ENCODE measurements around the gene GABRA4. TPM values are rescaled to one million over a fixed set of nuclear protein-coding genes. Genes with fewer than 3 reads are reported as not detected.

The GABRA4 gene
- total RNA-seq, 3 donors from 2014 or later: not detected

DNA sequence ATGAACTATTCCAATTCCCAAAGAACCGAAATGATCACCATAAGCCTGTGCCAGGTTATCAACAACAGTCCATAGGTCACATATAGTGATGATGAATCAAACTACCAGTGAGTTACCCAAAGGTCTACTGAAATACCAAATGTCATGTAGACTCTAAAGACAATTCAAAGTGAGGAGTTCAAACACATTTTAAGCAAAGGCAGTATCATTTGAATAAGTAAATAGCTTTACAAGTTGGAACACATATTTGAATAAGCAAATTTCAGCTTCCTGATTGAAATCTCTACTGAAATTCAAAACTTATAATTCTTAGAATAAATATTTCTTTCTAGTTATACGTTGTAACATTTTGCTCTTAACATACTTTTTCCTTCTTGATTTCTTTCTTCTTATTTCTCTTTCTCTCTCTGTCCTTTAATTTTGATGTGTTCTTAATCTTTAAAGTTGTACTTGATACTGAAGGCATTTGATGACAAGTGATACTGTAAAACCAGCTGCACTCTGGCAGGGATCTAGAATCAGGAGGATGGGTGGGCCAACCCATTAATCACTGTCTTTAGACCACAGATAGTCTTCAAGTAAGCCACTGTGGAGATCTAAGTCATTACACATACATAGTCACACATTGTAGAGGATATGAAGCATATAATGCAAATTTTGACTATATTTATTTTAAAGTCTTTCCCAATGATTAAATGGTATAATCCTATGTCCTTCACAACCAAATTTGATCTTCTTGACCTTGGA is 34.5 kb downstream of the GABRA4 start:
- H3K9me3 Mint-ChIP-seq: no peaks in the 10 kb centered on the region
- DNase-seq (no peak), ATAC-seq (no peak)
- H3K4me3 Mint-ChIP-seq: no peak overlapping the region
- H3K4me1 Mint-ChIP-seq (ENCODE audit: low read depth): no peaks in the 10 kb centered on the region
- no peaks in the 10 kb centered on the region for H3K36me3 Mint-ChIP-seq (ENCODE audit: insufficient read depth)
- H3K27me3 Mint-ChIP-seq (ENCODE audit: low read depth): peaks cover 4% of the 10 kb centered on the region

DNA sequence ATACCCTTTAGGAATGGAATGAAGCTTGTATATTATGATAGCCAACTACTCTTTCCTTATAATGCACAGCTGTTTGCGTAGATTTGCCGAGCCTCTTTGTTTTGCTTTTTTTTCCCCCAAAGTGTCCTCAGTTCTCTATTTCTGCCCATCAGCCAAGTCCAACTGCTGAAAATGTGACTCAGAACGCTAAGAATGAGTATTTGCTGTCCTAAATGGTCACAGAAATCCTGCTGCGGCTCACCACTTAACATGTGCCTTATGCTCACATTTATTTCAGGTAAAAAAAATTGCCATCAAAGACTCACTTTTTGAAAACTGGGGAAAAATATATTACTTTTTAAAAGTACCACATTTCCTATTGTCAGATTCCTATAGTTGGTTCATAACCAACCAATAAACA is 36.9 kb downstream of the GABRA4 start:
- Mint-ChIP-seq H3K9me3 (no peaks in the 10 kb centered on the region), H3K4me1 (ENCODE audit: low read depth) (no peaks in the 10 kb centered on the region), H3K36me3 (ENCODE audit: insufficient read depth) (no peaks in the 10 kb centered on the region)

DNA sequence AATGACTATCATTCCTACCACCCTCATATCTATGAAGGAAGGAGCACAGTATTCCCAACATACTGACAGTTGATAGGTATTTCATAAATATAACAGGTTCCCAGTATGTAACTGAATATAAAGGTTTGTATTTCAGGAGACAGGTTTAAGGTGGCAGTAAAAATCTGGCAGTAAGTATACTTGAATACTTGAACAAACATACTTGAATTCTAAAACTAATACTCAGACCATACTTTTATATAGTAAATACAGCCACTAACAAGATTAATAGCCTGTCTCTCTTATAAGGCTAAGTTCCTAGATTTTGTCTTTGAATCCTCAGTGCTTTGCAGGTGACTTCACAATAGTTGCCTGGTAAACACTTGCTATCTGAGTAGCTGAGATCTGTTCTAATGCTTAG is 37.8 kb downstream of the GABRA4 start:
- no peaks in the 10 kb centered on the region for H3K4me1 Mint-ChIP-seq (ENCODE audit: low read depth)
- DNase-seq (no peak), ATAC-seq (no peak)
- H3K9me3 Mint-ChIP-seq: no peaks in the 10 kb centered on the region
- no peak overlapping the region for H3K4me3 Mint-ChIP-seq
- H3K27me3 Mint-ChIP-seq (ENCODE audit: low read depth): no peaks in the 10 kb centered on the region
- H3K36me3 Mint-ChIP-seq (ENCODE audit: insufficient read depth): no peaks in the 10 kb centered on the region

More for the DNA sequence above, 36.9 kb downstream of the GABRA4 start:
- Mint-ChIP-seq H3K27me3 (ENCODE audit: low read depth) (peaks cover 2% of the 10 kb centered on the region), H3K4me3 (no peak overlapping the region)
- ATAC-seq (no peak), DNase-seq (no peak)

DNA sequence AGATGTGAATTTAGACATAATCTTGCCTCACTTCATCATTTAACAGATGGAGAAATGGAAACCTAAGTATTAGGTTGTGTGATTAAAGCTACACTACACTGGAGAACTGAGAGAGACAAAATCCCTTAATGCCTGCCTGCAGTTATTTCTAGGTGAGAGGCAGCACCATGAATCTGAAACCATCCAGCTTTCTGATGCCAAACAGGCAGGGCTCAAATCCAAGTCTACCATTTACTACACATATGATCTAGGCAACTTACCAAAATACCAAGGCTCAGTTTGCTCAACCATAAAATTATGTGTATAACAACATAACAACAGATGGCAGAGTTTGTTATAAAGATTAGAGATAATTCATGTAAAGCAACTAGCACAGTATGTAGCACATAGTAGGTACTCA is 38.7 kb downstream of the GABRA4 start:
- Mint-ChIP-seq H3K27me3 (ENCODE audit: low read depth) (no peaks in the 10 kb centered on the region), H3K36me3 (ENCODE audit: insufficient read depth) (no peaks in the 10 kb centered on the region), H3K4me1 (ENCODE audit: low read depth) (no peaks in the 10 kb centered on the region), H3K4me3 (no peak overlapping the region), H3K9me3 (no peaks in the 10 kb centered on the region)
- DNase-seq (no peak), ATAC-seq (no peak)

DNA sequence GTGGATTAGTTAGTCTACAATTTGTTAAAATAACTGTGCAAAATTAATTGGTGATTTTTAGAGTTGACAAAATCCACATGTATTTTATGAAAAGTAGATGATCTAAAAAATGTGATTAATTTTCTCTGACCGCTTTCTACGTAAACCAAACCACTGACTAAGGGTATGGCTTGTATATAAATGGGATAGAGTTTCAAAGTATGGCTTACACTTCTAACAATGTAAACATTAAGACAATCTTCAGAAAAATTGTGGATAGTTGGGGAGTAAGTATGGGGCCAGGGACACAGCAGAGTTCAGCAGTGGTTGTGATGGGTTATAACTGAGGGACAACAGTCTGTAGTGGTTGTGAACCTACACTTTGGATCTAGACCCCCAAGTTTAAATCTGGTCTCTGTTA is 39.8 kb downstream of the GABRA4 start:
- ATAC-seq (no peak), DNase-seq (no peak)
- Mint-ChIP-seq H3K27me3 (ENCODE audit: low read depth) (no peaks in the 10 kb centered on the region), H3K4me1 (ENCODE audit: low read depth) (no peaks in the 10 kb centered on the region), H3K9me3 (no peaks in the 10 kb centered on the region), H3K4me3 (no peak overlapping the region), H3K36me3 (ENCODE audit: insufficient read depth) (no peaks in the 10 kb centered on the region)

DNA sequence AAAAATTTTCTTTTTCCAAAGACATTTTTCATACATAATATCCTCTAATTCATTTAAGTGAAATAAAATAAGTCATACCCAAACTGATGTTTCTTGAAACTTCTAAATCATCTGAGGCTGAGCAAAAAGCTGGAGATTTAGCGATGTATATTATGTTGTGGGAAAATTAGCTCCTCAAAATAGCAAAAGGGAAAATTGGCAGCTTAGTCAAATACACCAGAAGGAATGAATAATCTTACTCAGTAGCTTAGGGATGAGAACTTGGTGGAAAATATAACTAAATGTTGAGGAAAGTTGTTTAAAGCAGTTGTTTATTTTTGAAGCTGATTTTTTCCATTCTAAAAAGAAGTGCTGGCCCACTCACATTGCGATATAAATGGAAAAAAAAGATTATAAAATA is 40.9 kb downstream of the GABRA4 start:
- ATAC-seq: no peak
- Mint-ChIP-seq H3K4me3 (no peak overlapping the region), H3K36me3 (ENCODE audit: insufficient read depth) (no peaks in the 10 kb centered on the region), H3K27me3 (ENCODE audit: low read depth) (no peaks in the 10 kb centered on the region), H3K4me1 (ENCODE audit: low read depth) (no peaks in the 10 kb centered on the region), H3K9me3 (no peaks in the 10 kb centered on the region)
- no peak for DNase-seq

DNA sequence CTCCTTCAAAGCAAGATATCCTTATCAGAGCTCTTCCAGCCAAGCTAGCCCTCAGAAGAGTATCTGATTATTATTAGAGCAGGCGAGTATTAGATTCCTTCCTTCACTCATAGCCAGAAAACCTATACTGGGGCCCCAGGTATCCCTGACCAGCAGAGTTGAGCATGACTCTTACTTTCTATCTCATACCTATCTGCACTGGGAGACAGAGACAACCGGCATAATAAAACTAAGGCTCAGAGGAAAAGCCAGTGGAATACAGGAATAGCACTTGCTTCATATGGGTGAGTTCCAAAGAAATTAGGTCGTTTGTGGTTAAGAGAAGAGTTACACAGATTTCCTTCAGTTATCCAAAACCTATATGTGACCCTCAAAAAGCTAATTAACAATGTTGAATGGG is 42.6 kb downstream of the GABRA4 start:
- no peaks in the 10 kb centered on the region for H3K4me1 Mint-ChIP-seq (ENCODE audit: low read depth)
- H3K4me3 Mint-ChIP-seq: no peak overlapping the region
- DNase-seq (no peak), ATAC-seq (no peak)
- H3K9me3 Mint-ChIP-seq: no peaks in the 10 kb centered on the region
- no peaks in the 10 kb centered on the region for H3K27me3 Mint-ChIP-seq (ENCODE audit: low read depth)
- no peaks in the 10 kb centered on the region for H3K36me3 Mint-ChIP-seq (ENCODE audit: insufficient read depth)

DNA sequence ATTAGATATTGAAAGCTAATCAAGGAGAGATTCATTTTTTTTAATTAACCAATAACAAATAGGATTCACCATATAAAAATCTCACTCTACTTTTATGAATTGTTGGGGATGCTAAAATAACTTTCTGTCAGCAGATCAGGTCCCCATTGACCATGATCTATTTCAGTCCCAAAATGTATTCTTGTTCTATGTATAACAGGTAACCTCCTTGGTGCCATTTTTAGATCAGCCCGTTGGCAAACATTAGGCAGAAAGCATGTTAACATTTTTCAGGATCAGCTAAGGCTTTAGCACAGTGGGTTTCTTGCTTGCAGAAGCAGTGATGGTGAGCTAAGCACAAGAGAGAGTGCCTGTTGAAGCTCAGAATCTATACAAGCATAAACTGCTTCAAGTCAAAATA is 43.6 kb downstream of the GABRA4 start:
- DNase-seq (no peak), ATAC-seq (no peak)
- no peaks in the 10 kb centered on the region for H3K4me1 Mint-ChIP-seq (ENCODE audit: low read depth)
- no peaks in the 10 kb centered on the region for H3K36me3 Mint-ChIP-seq (ENCODE audit: insufficient read depth)
- no peak overlapping the region for H3K4me3 Mint-ChIP-seq
- no peaks in the 10 kb centered on the region for H3K27me3 Mint-ChIP-seq (ENCODE audit: low read depth)
- no peaks in the 10 kb centered on the region for H3K9me3 Mint-ChIP-seq

DNA sequence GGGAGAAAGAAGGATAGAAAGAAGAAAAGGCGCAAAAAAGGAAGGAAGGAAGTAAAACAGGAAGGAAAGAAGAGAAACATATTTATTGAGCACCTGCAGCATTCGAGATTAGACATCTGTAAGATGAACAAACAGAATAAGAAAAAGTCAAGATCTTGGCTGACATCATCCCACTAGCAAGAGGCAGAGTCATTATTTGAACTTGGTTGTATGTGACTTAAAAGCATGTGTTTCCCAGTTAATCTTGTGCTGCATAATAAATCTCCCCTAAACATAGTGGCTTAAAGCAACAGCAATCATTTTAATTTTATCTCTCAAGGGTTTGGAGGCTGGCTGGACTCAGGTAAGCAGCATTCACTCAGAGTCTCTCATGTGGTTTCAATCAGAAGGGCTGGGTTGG is 45.8 kb downstream of the GABRA4 start:
- Mint-ChIP-seq H3K9me3 (no peaks in the 10 kb centered on the region), H3K27me3 (ENCODE audit: low read depth) (peaks cover 4% of the 10 kb centered on the region), H3K36me3 (ENCODE audit: insufficient read depth) (no peaks in the 10 kb centered on the region), H3K4me1 (ENCODE audit: low read depth) (no peaks in the 10 kb centered on the region), H3K4me3 (no peak overlapping the region)
- ATAC-seq (no peak), DNase-seq (no peak)

DNA sequence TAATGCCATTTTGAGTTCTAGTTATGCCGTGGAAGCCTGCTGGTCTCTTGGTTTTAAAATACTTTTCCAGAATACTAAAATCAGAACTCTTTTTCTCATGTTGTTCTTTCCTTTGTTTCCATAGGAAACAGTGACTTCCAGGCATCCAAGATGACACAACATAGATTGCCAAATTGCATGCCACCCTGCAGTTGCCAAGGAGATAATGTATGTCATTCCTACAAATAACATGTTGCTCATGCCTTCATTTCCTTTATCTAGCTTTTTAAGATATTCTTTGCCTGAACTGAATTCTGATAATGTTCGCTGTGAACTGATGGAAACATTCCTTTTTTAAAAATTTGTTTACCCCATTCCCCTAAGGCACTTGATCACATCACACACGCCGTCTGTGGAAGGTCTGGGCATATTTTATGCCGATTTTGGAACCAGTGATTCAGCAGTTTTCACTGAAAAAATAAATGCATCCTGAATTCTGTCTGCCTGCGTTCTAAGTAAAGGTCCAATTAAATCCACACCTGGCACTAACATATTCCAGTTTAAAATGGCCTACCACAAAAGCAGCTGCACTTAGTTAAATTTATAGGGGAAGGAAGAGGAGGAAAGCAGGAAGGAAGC is 46.4 kb downstream of the GABRA4 start:
- Mint-ChIP-seq H3K9me3 (no peaks in the 10 kb centered on the region), H3K4me3 (no peak overlapping the region), H3K4me1 (ENCODE audit: low read depth) (no peaks in the 10 kb centered on the region), H3K36me3 (ENCODE audit: insufficient read depth) (no peaks in the 10 kb centered on the region), H3K27me3 (ENCODE audit: low read depth) (peaks cover 4% of the 10 kb centered on the region)
- DNase-seq: no peak
- no peak for ATAC-seq

DNA sequence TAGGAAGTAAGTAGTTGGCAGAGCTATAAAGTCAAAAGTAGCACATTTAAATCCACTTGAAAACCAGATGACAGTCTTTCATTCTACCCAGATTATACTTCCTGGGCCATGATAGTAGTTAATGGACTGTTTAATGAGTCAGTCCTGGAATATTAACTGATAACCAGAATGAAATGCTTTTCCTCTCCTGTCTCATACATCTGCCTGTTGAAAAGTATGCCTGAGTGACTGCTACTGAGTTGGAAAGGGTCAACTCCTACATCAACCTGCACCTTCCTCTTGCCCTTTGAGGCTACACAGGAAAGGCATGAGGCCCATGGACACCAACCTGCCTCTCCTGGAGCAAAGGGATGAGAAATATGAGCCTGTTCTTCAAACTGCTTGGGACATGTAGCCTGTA is 48.3 kb downstream of the GABRA4 start:
- ATAC-seq: no peak
- Mint-ChIP-seq H3K4me1 (ENCODE audit: low read depth) (no peaks in the 10 kb centered on the region), H3K4me3 (no peak overlapping the region), H3K36me3 (ENCODE audit: insufficient read depth) (no peaks in the 10 kb centered on the region), H3K27me3 (ENCODE audit: low read depth) (peaks cover 4% of the 10 kb centered on the region), H3K9me3 (no peaks in the 10 kb centered on the region)
- DNase-seq: no peak

DNA sequence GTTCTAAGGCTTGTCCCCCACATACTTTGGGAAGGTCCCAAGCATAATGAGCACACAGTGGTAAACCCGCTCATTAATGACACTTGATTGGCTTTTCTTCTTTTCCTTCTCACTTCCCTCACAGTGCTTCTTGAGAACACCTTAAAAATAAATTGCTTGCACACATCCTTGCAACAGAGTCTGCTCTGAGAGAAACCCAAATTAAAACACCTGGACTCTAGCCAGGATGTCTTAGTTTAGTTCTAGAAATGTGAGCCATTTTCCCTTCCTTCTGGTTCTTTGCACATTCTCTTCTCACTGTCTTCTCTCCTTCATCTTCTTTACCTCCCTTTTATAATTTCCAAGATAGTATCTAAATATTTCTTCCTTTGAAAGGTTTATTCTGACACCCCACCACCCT is 49.0 kb downstream of the GABRA4 start:
- H3K27me3 Mint-ChIP-seq (ENCODE audit: low read depth): peaks cover 4% of the 10 kb centered on the region
- H3K4me1 Mint-ChIP-seq (ENCODE audit: low read depth): no peaks in the 10 kb centered on the region
- no peaks in the 10 kb centered on the region for H3K9me3 Mint-ChIP-seq
- no peaks in the 10 kb centered on the region for H3K36me3 Mint-ChIP-seq (ENCODE audit: insufficient read depth)
- DNase-seq (no peak), ATAC-seq (no peak)
- H3K4me3 Mint-ChIP-seq: no peak overlapping the region

DNA sequence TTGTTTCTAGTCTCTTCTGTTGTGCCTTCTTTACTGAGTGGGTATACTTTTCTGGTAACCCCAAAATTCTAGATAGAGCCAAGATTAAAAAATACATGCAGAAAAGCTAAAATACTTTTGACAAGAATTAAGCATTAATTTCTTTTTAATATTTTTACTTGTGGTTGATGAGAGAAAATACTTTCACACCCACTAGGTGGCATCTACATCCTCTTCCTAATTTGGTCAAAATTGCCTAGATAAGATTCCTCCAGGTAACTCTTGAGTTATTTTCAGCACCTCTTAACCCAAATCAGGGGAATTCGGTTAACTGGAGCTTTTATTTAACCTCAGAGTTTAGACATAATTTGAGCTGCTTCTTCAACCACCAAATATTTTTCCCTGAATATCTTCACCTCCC is 55.9 kb downstream of the GABRA4 start:
- Mint-ChIP-seq H3K4me3 (no peak overlapping the region), H3K36me3 (ENCODE audit: insufficient read depth) (no peaks in the 10 kb centered on the region), H3K9me3 (no peaks in the 10 kb centered on the region), H3K4me1 (ENCODE audit: low read depth) (no peaks in the 10 kb centered on the region), H3K27me3 (ENCODE audit: low read depth) (no peaks in the 10 kb centered on the region)
- DNase-seq (no peak), ATAC-seq (no peak)

DNA sequence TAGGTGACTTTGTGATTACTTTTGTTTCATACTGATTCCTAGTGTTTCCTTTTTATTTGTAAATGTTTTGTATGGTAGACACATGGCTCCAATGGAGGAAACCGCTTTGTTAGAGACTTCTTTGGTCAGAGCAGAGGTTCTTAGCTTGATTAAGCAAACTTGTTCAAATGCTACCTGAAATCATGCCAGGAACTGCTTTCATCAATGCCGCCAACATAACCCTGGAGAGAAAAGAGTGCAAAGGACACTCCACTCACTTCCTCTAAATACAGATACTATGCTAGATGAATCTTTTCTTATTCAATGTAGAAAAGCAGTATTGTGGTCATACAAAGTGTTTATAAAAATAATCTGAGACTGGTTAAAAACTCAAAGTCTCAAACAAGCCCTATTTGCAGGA is 58.7 kb downstream of the GABRA4 start:
- no peaks in the 10 kb centered on the region for H3K4me1 Mint-ChIP-seq (ENCODE audit: low read depth)
- H3K27me3 Mint-ChIP-seq (ENCODE audit: low read depth): no peaks in the 10 kb centered on the region
- H3K9me3 Mint-ChIP-seq: no peaks in the 10 kb centered on the region
- no peak overlapping the region for H3K4me3 Mint-ChIP-seq
- no peaks in the 10 kb centered on the region for H3K36me3 Mint-ChIP-seq (ENCODE audit: insufficient read depth)
- DNase-seq (no peak), ATAC-seq (no peak)

DNA sequence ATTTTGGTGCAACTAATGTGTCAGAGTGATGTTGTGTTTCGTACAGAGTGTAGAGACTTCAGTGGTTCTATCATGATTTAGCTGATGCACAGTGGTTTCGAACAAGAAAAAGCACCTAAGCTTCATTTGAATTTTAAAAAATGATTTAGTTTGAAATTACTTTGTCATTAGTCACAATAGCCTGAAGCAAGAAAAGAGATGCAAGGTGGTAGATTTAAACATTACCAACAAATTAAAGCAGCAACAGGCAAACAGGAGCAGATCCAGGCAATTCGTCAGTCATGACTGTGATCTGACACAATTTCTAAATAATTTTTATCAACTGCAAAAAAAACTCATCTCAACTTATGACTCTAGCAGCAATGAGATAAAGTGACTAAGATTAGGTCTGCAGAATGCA is 59.7 kb downstream of the GABRA4 start:
- Mint-ChIP-seq H3K4me3 (no peak overlapping the region), H3K9me3 (no peaks in the 10 kb centered on the region), H3K36me3 (ENCODE audit: insufficient read depth) (no peaks in the 10 kb centered on the region), H3K4me1 (ENCODE audit: low read depth) (no peaks in the 10 kb centered on the region), H3K27me3 (ENCODE audit: low read depth) (no peaks in the 10 kb centered on the region)
- no peak for ATAC-seq
- DNase-seq: no peak

All from activated T-cell treated with anti-CD3 and anti-CD28 coated beads, Interleukin-2, amount 50 U/mL, for 4 hours (primary cell).